HepG2 (cell line): ENCODE data around the gene PEAK3. TPM values are rescaled to one million over a fixed set of nuclear protein-coding genes. Genes with fewer than 3 reads are reported as not detected.
A peak's percentile ranks its signal among the peaks of the same experiment; 100 is the strongest.

Source experiments
- CENPT ChIP-seq: sonication (generic); formaldehyde crosslinking; IDR thresholded peaks from 2 replicates; pipeline ENCODE4 v1.8.0; 2022; ENCODE audit warnings: low read depth, mild to moderate bottlenecking, moderate library complexity, missing genetic modification reagents
- ELF1 ChIP-seq: sonication (generic); formaldehyde crosslinking; IDR thresholded peaks from 2 replicates; pipeline ENCODE4 v1.4.0; 2020; ENCODE audit warnings: missing genetic modification reagents
- HES4 ChIP-seq: sonication (generic); formaldehyde crosslinking; IDR thresholded peaks from 2 replicates; pipeline ENCODE4 v1.9.0; 2021; ENCODE audit warnings: mild to moderate bottlenecking, missing genetic modification reagents, borderline replicate concordance
- HIC2 ChIP-seq: sonication (generic); formaldehyde crosslinking; IDR thresholded peaks from 2 replicates; pipeline ENCODE4 v1.9.0; 2022; ENCODE audit warnings: low read depth, missing genetic modification reagents
- HNRNPL ChIP-seq: fragments of 200-400 bp; formaldehyde crosslinking; IDR thresholded peaks from 2 replicates; pipeline ENCODE4 v1.6.1; 2017; ENCODE audit warnings: mild to moderate bottlenecking, low read depth, low read length
- IKZF4 ChIP-seq: sonication (generic); formaldehyde crosslinking; IDR thresholded peaks from 2 replicates; pipeline ENCODE4 v1.5.1; 2020; ENCODE audit warnings: borderline replicate concordance, mild to moderate bottlenecking, low read depth, missing genetic modification reagents; ENCODE audit errors: not compliant biosample characterization
- KDM2A ChIP-seq: sonication (generic); formaldehyde crosslinking; IDR thresholded peaks from 2 replicates; pipeline ENCODE4 v1.4.0; 2020; ENCODE audit warnings: low read depth, missing genetic modification reagents, borderline replicate concordance
- MYC ChIP-seq: sonication (generic); formaldehyde crosslinking; IDR thresholded peaks from 2 replicates; pipeline ENCODE4 v1.9.0; 2021; ENCODE audit warnings: missing genetic modification reagents, borderline replicate concordance
- NFKB2 ChIP-seq: sonication (generic); formaldehyde crosslinking; IDR thresholded peaks from 2 replicates; pipeline ENCODE4 v1.4.0; 2020; ENCODE audit warnings: missing genetic modification reagents, borderline replicate concordance
- RXRB ChIP-seq: IDR thresholded peaks from 2 replicates; pipeline ENCODE4 v1.6.1; 2016; ENCODE audit warnings: borderline replicate concordance, missing genetic modification reagents, missing compliant biosample characterization
- TEAD3 ChIP-seq: optimal IDR thresholded peaks from 2 replicates; pipeline ENCODE3; 2016; ENCODE audit warnings: borderline replicate concordance
- TFE3 ChIP-seq: IDR thresholded peaks from 2 replicates; pipeline ENCODE4 v1.6.1; 2016
- U2AF2 ChIP-seq: fragments of 200-400 bp; formaldehyde crosslinking; IDR thresholded peaks from 2 replicates; pipeline ENCODE4 v1.6.1; 2017; ENCODE audit warnings: low read depth, mild to moderate bottlenecking, low read length
- XRCC5 ChIP-seq: fragments of 200-400 bp; formaldehyde crosslinking; optimal IDR thresholded peaks from 2 replicates; pipeline ENCODE3; 2017; ENCODE audit warnings: mild to moderate bottlenecking, low read length
- ZFY ChIP-seq: sonication (generic); formaldehyde crosslinking; IDR thresholded peaks from 2 replicates; pipeline ENCODE4 v1.4.0; 2020; ENCODE audit warnings: missing genetic modification reagents
- ZNF574 ChIP-seq: sonication (generic); formaldehyde crosslinking; IDR thresholded peaks from 2 replicates; pipeline ENCODE4 v1.4.0; 2020; ENCODE audit warnings: missing genetic modification reagents
- ZNF709 ChIP-seq: sonication (generic); formaldehyde crosslinking; IDR thresholded peaks from 2 replicates; pipeline ENCODE4 v1.5.0; 2020; ENCODE audit warnings: mild to moderate bottlenecking, missing genetic modification reagents
- polyA plus RNA-seq, 8 experiments: library from polyadenylated mRNA; depleted of rRNA in 3 of 8; stranded (reverse) in 7 of 8; unstranded in 1 of 8; fragments of >200 nt; fragmentation: Illumina TruSeq in 4 of 8; extraction: Trizol in 4 of 8; gene quantifications; 2 replicates each; pipeline versions ENCODE4 v1.2.1 to v1.2.3, GENCODE V29; 2011 to 2016; ENCODE audit warnings: low read depth in 4 of 8, missing spikeins in 1 of 8, mixed read lengths in 1 of 8; ENCODE audit not compliant: insufficient read depth in 1 of 8
- total RNA-seq, 5 experiments: library from RNA; depleted of rRNA; stranded (reverse); fragments of >200 nt; fragmentation: Illumina TruSeq; extraction: Trizol; gene quantifications; 2 replicates each; pipeline ENCODE4 v1.2.3, GENCODE V29; 2016; ENCODE audit warnings: low read depth in 1 of 5
- TF ChIP-seq, protein P1 (sequence below): sonication (generic); formaldehyde crosslinking; IDR thresholded peaks from 2 replicates; pipeline ENCODE4 v1.5.0; 2020; ENCODE audit warnings: missing genetic modification reagents, mild to moderate bottlenecking, borderline replicate concordance
- TF ChIP-seq, protein P2 (sequence below): IDR thresholded peaks from 2 replicates; pipeline ENCODE4 v1.6.1; 2012; ENCODE audit warnings: inconsistent platforms
- TF ChIP-seq, protein P3 (sequence below): IDR thresholded peaks from 2 replicates; pipeline ENCODE4 v1.6.1; 2016; ENCODE audit warnings: low read depth, borderline replicate concordance

PEAK3 gene
- total and polyA plus RNA-seq, 2 of the 13 experiments (the other 11 are each of a cell fraction or from before 2014, with no cell fraction given), result not detected

GRCh38 chr19:2254064-2254872, 27.7 kb downstream of the PEAK3 start (continued):
- TF ChIP-seq ZNF574 (CRISPR knock-in tag), result peak; percentile 41; the same call in 1 of the 2 replicates
- TF ChIP-seq KDM2A (CRISPR knock-in tag), result peak; percentile 60; the same call in 1 of the 2 replicates
- TF ChIP-seq XRCC5, result peak; percentile 55
- TF ChIP-seq, protein P1, sequence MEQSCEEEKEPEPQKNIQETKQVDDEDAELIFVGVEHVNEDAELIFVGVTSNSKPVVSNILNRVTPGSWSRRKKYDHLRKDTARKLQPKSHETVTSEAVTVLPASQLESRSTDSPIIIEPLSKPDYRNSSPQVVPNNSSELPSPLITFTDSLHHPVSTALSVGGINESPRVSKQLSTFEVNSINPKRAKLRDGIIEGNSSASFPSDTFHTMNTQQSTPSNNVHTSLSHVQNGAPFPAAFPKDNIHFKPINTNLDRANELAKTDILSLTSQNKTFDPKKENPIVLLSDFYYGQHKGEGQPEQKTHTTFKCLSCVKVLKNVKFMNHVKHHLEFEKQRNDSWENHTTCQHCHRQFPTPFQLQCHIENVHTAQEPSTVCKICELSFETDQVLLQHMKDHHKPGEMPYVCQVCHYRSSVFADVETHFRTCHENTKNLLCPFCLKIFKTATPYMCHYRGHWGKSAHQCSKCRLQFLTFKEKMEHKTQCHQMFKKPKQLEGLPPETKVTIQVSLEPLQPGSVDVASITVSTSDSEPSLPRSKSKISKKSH (CRISPR knock-in tag), result 0 out of 2 replicates have a peak, but pooled peaks have one; percentile 48
- peak; percentile 65; the same call in 1 of the 2 replicates for TF ChIP-seq HNRNPL
- TF ChIP-seq TFE3 (CRISPR knock-in tag), result 0 out of 2 replicates have a peak, but pooled peaks have one; percentile 22
- TF ChIP-seq, protein P2, sequence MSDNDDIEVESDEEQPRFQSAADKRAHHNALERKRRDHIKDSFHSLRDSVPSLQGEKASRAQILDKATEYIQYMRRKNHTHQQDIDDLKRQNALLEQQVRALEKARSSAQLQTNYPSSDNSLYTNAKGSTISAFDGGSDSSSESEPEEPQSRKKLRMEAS, result peak; percentile 53
- TF ChIP-seq ELF1 (CRISPR knock-in tag), result peak; percentile 32; the same call in 1 of the 2 replicates
- TF ChIP-seq IKZF4 (CRISPR knock-in tag), result peak; percentile 27
- peak; percentile 35; the same call in 1 of the 2 replicates for TF ChIP-seq MYC (CRISPR knock-in tag)
- 0 out of 2 replicates have a peak, but pooled peaks have one; percentile 59 for TF ChIP-seq CENPT (CRISPR knock-in tag)
- peak; percentile 65 for TF ChIP-seq ZFY (CRISPR knock-in tag)
- TF ChIP-seq U2AF2, result no peak
- peak; percentile 51 for TF ChIP-seq TEAD3 (CRISPR knock-in tag)
- TF ChIP-seq, protein P3, sequence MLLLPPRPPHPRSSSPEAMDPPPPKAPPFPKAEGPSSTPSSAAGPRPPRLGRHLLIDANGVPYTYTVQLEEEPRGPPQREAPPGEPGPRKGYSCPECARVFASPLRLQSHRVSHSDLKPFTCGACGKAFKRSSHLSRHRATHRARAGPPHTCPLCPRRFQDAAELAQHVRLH (CRISPR knock-in tag), result peak; percentile 48; the same call in 1 of the 2 replicates
- no peak for TF ChIP-seq RXRB
- no peak for TF ChIP-seq HES4 (CRISPR knock-in tag)
- TF ChIP-seq HIC2 (CRISPR knock-in tag), result no peak
- 0 out of 2 replicates have a peak, but pooled peaks have one; percentile 36 for TF ChIP-seq ZNF709 (CRISPR knock-in tag)
- peak; percentile 42; the same call in 1 of the 2 replicates for TF ChIP-seq NFKB2 (CRISPR knock-in tag)
